AG04449 (cell line): ENCODE data around the gene ATAD1.
"Not testable (repeated sequence)": the region's sequence is repeated elsewhere in the genome, so short reads cannot be mapped to it uniquely, and the experiment has no call there.

Source experiments
- CTCF ChIA-PET: fragments of 350-600 bp; formaldehyde crosslinking; extraction: SDS; loops from one replicate; lab custom pipeline; 2021; ENCODE audit warnings: antibody characterized with exemption; lab: Yijun Ruan, JAX
- POLR2A ChIA-PET: fragments of 400-600, 350-600 bp; formaldehyde crosslinking; extraction: SDS; loops from one replicate; lab custom pipeline; 2020; ENCODE audit warnings: antibody characterized with exemption, inconsistent platforms; lab: Yijun Ruan, JAX
- DNase-seq: peaks from one replicate; pipeline ENCODE4 v3.0.0-alpha.2; 2010; ENCODE audit warnings: low read depth, low spot score
- H3K4me3 ChIP-seq: 2 replicates; pipeline ENCODE4 v1.5.1; 2011; ENCODE audit warnings: low read depth, mild to moderate bottlenecking, control low read depth, low read length
- CTCF ChIP-seq: IDR thresholded peaks from one replicate; pipeline ENCODE4 v1.5.1; 2011; ENCODE audit warnings: mild to moderate bottlenecking, moderate library complexity, low read length, control low read depth, inconsistent platforms; ENCODE audit not compliant: insufficient read depth; ENCODE audit errors: missing control alignments

The ATAD1 gene

DNA sequence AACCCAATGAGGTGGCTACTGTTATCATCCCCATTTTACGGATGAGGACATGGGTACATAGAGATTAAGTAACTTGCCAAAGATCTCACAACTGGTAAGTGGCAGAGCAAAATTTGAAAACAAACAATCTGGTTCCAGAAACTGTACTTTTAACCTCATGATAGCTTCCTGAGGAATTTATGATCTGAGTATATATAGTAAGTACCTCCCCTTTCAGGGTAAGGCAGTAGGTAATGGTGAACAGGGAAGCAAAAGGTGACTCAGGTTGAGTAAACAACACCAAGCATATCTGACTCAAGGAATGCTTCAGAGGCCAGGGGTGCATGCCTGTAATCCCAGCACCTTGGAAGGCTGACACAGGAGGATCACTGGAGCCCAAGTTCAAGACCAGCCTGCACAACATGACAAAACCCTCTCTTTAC is 24.2 kb upstream of the ATAD1 start:
- no peak for DNase-seq
- H3K4me3 ChIP-seq = no peak overlapping the region
- ChIA-PET POLR2A (no interaction called here), CTCF (interaction anchor here (1.0 to 1.7 kb wide), 5 partner anchors 8 to 711 kb away, joined by 3 to 4 read pairs (median 4); no protein-coding TSS in a partner anchor)
- no peak for TF ChIP-seq CTCF

DNA sequence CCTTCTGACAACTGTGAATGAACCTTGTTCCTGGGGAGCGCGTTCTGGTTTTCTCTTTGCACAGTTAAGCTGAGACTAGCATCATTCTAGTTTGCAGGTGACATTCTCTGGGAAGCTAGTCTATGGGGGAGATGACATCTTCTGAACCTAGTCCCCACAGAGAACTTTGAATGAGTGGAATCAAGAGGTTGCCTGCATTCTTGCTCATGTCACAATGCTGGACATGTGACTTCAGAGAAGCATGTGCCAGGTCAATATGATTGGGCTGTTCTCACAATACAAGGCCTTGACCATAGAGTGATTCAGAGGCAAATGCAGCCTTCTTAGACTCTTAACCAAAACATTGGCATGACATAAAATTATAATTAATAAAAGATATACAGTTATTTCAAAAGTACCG is 23.2 kb upstream of the ATAD1 start:
- POLR2A ChIA-PET = no interaction called here
- no peak for TF ChIP-seq CTCF
- no peak overlapping the region for H3K4me3 ChIP-seq
- CTCF ChIA-PET = interaction anchor here (1.0 to 1.7 kb wide), 4 partner anchors 9 to 712 kb away, joined by 3 to 4 read pairs (median 4); no protein-coding TSS in a partner anchor
- DNase-seq = no peak

DNA sequence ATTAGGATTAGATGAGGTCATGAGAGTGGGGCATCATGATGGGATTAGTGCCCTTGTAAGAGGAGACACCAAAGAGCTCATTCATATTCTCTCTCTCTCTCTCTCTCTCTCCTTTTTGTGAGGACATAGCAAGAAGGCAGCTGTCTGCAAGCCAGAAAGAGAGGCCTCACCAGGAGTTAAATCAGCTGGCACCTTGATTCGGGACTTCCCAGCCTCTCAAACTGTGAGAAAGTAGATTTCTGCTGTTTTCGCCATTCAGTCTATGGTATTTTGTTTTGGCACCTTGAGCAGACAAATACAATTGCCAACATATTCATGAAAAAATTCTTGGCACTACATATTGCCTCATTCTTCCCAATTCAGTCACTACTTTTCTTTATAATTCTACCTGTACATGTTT is 20.6 kb upstream of the ATAD1 start:
- DNase-seq = no peak
- POLR2A ChIA-PET = no interaction called here
- H3K4me3 ChIP-seq = no peak overlapping the region
- no peak for TF ChIP-seq CTCF
- CTCF ChIA-PET = interaction anchor here (0.8 to 1.5 kb wide), 3 partner anchors 10 to 24 kb away, joined by 3 to 4 read pairs (median 3); no protein-coding TSS in a partner anchor

DNA sequence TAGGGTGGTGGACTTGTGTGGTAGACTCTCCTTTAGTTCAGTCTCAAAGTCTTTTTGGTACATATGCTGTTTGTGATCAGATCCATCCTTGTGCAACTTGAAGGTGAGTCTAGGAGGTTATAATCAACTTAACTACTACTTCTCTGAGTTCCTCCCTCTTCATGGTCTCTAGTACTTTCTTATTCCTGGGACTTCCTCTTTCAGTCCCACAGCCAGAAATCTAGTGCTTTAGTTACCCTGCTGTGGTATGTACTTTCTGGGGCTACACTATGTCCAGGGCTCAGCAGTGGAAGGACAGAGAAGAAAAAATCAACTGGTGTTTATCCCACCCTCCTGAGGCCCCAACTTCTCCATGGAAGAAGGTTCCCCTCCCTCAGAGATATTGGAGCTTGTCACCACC is 19.4 kb upstream of the ATAD1 start:
- ChIA-PET POLR2A (no interaction called here), CTCF (interaction anchor here (1.1 to 1.5 kb wide), 2 partner anchors 9 to 23 kb away, joined by 3 to 4 read pairs; no protein-coding TSS in a partner anchor)
- no peak for DNase-seq
- TF ChIP-seq CTCF = no peak
- no peak overlapping the region for H3K4me3 ChIP-seq

GRCh38 chr10:87836098-87836497 is 18.1 kb upstream of the ATAD1 start:
- ChIA-PET CTCF (no interaction called here), POLR2A (no interaction called here)
- no peak for TF ChIP-seq CTCF
- DNase-seq = no peak
- no peak overlapping the region for H3K4me3 ChIP-seq

GRCh38 chr10:87829986-87830729 is 12.1 kb upstream of the ATAD1 start:
- no peak overlapping the region for H3K4me3 ChIP-seq
- DNase-seq = no peak
- POLR2A ChIA-PET = no interaction called here
- CTCF ChIA-PET = interaction anchor here (0.8 to 1.3 kb wide), 3 partner anchors 11 to 559 kb away, joined by 3 to 4 read pairs (median 3); no protein-coding TSS in a partner anchor
- no peak for TF ChIP-seq CTCF

GRCh38 chr10:87829051-87829450 is 11.0 kb upstream of the ATAD1 start:
- ChIA-PET CTCF (interaction anchor here (1.1 to 1.4 kb wide), 2 partner anchors 9 to 11 kb away, joined by 4 read pairs; partner anchors contain the start of gene ATAD1), POLR2A (interaction anchor here (0.9 kb wide), 1 partner anchor 11 kb away, joined by 3 read pairs; the partner anchor contains the start of gene ATAD1)
- H3K4me3 ChIP-seq, DNase-seq: not testable (repeated sequence)
